Prostate gland (tissue), 2 donors: ENCODE data around the gene CKAP2.
"Not testable (repeated sequence)": the region's sequence is repeated elsewhere in the genome, so short reads cannot be mapped to it uniquely, and the experiment has no call there.

Experiments
- CTCF ChIP-seq, 4 experiments: fragments of 200-600 bp in 2 of 4; fragments of 450-650 bp in 2 of 4; sonication (generic) in 2 of 4; IDR thresholded peaks; 1 replicate in 3 of 4; 2 replicates in 1 of 4; pipeline ENCODE4 v1.5.1; 2016 to 2019; ENCODE audit warnings: antibody characterized with exemption in 4 of 4, mild to moderate bottlenecking in 2 of 4, moderate library complexity in 2 of 4
- POLR2A ChIP-seq: fragments of 450-650 bp; IDR thresholded peaks from one replicate; pipeline ENCODE4 v1.6.1; 2016; ENCODE audit warnings: antibody characterized with exemption, mild to moderate bottlenecking

DNA sequence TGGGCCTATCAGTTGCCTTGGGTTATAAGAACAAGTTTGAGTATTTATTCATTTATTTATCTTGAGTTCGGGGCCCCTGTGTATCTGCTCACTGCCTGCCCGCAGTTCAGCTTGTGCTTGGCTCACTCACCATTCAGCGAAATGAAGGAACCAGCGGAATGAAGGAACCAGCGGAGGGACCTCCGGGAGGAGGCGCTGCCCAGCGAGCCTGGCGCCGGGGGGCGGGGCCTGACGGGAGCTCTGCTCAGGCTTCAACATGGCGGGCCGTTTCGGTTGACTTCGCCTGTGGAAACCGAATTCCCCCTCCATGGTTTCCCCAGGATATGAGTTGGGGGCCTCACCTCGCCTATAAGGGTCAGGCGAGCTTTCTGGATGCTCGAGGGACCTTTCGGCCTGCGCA is 33.5 kb downstream of the CKAP2 start:
- not testable (repeated sequence) for TF ChIP-seq POLR2A; CTCF (IDR thresholded peaks at IDR 0.05)
